ENCODE results near the gene NCMAP.
"Not testable (repeated sequence)": the region's sequence is repeated elsewhere in the genome, so short reads cannot be mapped to it uniquely, and the experiment has no call there.

The NCMAP gene

GRCh38 chr1:24541711-24542346 lies 14.1 kb upstream of the NCMAP start:
- DNase-seq (ENCODE audit: low read depth), result no peak

- no peak for DNase-seq (ENCODE audit: low read depth)
Observed at GRCh38 chr1:24544239-24544638, 11.6 kb upstream of the NCMAP start.

DNA sequence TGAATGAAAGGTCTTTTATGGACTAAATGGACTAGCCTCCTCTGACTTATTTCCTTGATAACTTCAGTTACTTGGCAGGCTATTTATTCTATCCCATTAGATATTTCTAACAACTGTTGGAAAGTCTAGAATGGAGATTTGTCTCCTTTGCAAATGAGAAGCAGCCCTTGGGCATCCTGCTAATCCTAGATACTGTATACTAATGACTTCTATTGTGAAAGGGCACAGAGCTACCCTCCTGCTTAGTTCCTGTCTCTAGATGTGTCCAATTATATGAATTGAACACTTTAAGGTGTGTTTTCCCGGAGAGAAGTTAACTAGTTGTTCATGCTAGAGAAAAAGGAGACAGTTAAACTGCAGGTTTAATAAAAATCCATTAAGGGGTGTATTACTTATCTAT lies 10.2 kb upstream of the NCMAP start:
- no peak for DNase-seq (ENCODE audit: low read depth)

GRCh38 chr1:24547195-24547594 lies 8.7 kb upstream of the NCMAP start:
- no peak for DNase-seq (ENCODE audit: low read depth)

- DNase-seq (ENCODE audit: low read depth), result no peak
Observed at GRCh38 chr1:24548070-24548469, 7.8 kb upstream of the NCMAP start.

GRCh38 chr1:24549210-24549609 lies 6.7 kb upstream of the NCMAP start:
- not testable (repeated sequence) for DNase-seq (ENCODE audit: low read depth)

GRCh38 chr1:24551290-24551959 lies 4.5 kb upstream of the NCMAP start:
- DNase-seq (ENCODE audit: low read depth), result no peak

DNA sequence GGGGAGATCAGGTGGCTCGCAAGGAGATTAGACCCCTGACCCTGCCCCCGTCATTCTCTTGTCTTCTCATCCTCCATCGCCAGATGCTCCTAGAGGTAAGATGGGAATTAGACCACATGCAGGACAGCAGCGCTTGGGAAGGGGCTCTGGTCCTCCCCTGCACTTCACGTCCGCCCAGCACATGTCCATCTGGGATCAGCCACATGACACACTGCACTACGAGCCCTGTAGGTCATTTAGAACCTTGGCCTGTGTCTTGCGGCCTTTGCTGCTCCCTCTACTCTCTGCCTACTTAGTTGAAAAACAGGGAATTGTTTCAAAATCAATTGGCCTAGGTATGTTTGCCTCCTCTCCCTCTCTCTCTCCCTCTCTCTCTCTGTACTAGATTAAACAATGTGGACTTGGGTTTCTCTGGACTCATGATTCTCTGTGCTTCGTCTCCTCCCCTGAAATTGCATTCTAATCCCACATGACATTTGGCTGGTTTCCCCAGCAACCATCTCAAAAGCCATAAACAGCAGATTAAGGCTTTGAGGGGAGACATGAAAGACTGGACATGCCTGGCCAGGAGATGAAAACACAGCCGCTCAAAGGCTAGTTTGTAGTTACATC lies 3.8 kb upstream of the NCMAP start:
- DNase-seq (ENCODE audit: low read depth), result no peak

- DNase-seq (ENCODE audit: low read depth), result no peak
Observed at GRCh38 chr1:24553931-24554330, 2.0 kb upstream of the NCMAP start.

DNA sequence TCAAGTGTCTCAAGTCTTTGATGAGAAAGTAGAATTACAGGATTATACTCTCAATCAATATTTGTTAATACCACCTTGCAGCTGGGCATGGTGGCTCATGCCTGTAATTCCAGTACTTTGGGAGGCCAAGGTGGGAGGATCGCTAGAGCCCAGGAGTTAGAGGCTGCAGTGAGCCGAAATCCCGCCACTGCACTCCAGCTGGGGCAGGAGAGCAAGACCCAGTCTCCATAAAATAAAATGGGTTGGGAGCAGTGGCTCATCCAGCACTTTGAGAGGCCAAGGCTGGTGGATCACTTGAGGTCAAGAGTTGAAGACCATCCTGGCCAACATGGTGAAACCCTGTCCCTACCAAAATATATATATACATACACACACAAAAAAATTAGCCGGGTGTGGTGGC lies 1.2 kb upstream of the NCMAP start:
- no peak for DNase-seq (ENCODE audit: low read depth)

- no peak for DNase-seq (ENCODE audit: low read depth)
Observed at GRCh38 chr1:24556414-24556795, 518 bp downstream of the NCMAP start.

DNA sequence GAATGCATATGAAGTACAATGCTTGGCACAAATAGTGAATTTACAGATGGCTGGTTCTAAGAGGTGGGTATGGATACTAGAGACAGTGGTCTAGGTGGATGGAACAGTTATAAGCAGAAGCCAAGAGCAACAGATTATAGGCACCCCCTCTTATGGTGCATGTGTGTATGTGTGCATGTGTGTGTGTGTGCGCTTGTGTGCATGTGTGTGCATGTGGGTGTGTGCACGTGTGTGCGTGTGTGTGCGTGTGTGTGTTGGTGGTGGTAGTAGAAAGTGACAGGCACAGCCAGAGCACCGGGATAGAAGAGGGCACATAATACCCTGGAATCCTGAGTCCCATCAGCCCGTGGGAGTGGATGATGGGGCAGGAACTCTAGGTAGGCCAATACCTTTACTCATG lies 1.3 kb downstream of the NCMAP start:
- no peak for DNase-seq (ENCODE audit: low read depth)

DNA sequence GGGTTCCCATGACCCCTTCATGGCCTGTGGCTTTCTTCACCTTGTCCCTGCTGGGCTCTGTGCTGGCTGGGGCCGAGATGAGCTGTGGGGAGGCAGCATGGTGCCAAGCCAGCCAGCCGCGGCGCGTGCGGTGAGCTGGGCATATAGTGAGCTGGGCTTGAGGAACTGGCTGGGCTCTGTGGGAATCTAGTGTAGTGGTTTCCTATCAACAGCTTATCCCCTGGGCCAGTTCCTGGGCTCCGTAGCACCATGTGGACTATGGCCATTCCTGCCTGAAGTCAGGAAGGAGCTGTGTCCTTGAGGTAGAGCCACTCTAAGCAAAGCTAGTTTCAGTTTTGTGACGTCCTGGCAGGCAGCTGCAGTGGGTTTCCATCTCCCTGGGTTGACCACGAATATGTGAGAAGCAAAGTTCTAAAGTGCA lies 1.8 kb downstream of the NCMAP start:
- DNase-seq (ENCODE audit: low read depth), result no peak

DNA sequence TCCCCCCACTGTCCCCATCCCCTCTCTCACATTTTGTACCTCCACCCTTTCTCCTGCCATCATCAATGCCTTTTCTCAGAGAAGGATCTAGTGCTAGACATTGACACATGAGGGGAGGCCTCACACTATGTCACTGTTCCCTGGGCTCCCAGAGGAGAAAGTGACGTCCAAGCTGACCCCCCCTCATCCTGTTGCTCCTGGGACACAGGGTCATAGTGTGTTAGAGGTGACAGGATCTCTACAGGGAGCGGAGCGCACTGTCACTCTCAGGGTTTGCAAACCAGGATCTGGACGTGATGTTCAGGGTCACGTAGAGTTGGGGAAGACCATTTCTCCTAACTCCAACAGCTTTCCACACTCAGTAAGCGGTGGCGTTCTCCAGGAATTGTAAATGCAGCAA lies 2.6 kb downstream of the NCMAP start:
- no peak for DNase-seq (ENCODE audit: low read depth)

- DNase-seq (ENCODE audit: low read depth), result no peak
Observed at GRCh38 chr1:24558902-24559791, 3.3 kb downstream of the NCMAP start.

DNA sequence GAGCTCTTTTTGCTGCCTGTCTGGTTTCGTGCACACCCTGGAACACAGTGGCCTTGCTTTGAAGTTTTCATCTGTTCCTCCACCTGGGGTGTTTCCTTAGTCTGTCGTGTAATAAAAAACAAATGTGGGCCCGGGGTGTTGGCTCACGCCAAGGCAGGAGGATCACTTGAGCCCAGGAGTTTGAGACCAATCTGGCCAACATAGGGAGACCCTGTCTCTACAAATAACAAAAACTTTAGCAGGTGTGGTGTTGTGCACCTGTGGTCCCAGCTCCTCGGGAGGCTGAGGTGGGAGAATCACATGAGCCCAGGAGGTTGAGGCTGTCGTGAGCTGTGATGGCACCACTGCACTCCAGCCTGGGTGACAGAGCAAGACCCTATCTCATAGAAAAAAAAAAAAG lies 4.5 kb downstream of the NCMAP start:
- DNase-seq (ENCODE audit: low read depth), result no peak

DNA sequence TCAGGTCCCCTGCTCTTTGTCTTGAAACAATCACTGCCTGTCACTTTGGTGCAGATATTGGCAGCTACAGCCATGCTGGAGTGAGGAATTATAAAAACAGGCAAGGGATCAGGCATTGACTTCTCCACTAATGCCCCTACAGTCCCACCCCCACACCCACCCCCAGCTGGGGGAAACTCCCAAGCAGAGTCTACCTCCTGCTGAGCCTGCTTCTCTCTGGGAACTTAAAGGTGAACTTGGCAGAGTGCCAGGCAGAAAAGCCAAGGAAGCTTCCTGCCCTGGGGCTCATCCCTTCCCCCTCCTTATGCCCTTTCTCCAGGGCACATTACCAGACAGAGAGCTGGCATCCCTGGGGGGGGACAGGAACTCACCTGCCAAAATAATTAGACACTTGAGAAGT lies 6.7 kb downstream of the NCMAP start:
- no peak for DNase-seq (ENCODE audit: low read depth)

DNA sequence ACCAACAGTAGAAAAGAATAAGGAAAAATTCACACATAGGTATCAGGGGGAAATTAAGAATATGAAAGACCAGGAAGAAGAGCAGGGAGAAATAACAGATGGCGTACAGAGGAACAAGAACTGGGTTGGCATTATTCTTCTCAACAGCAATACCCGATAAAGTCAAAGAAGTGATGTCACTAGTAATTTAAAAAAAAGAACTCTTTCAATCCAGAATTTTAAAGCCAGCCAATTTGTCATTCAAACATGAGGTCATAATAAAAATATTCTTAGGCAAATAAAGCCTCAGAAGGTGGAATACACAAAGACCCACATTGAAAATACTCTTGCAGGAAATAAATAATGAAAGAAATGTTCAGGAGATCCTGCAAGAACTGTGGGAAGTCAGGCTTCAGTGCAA lies 8.8 kb downstream of the NCMAP start:
- DNase-seq (ENCODE audit: low read depth), result no peak

GRCh38 chr1:24566236-24566867 lies 10.5 kb downstream of the NCMAP start:
- no peak for DNase-seq (ENCODE audit: low read depth)

GRCh38 chr1:24567792-24568388 lies 12.0 kb downstream of the NCMAP start:
- no peak for DNase-seq (ENCODE audit: low read depth)

GRCh38 chr1:24568475-24568874 lies 12.6 kb downstream of the NCMAP start:
- no peak for DNase-seq (ENCODE audit: low read depth)
